Psoas muscle (tissue), 8 donors: ENCODE results near the gene CUEDC1. TPM values are rescaled to one million over a fixed set of nuclear protein-coding genes. Genes with fewer than 3 reads are reported as not detected.
A peak's percentile ranks its signal among the peaks of the same experiment; 100 is the strongest.
"Not testable (repeated sequence)": the region's sequence is repeated elsewhere in the genome, so short reads cannot be mapped to it uniquely, and the experiment has no call there.

Experiments used
- ATAC-seq, 4 donors: fragments of 200-7000 bp; cut with Tn5 transposase; one replicate each; pipeline ENCODE4 v1.9.1; 2020; ENCODE audit warnings: moderate library complexity in 3 of 4, mild to moderate bottlenecking in 2 of 4
- DNase-seq, 2 donors: peaks; one replicate each; pipeline ENCODE4 v3.0.0-alpha.2; 2020
- H3K27ac ChIP-seq: fragments of 200-600 bp; one replicate; pipeline ENCODE4 v1.8.0; 2022
- H3K27me3 ChIP-seq, 3 donors: fragments of 200-600 bp in 1 of 3; one replicate each; pipeline versions ENCODE4 v1.6.1 to v1.8.0; 2013 to 2022; ENCODE audit warnings: low read length in 2 of 3, mild to moderate bottlenecking in 2 of 3, moderate library complexity in 1 of 3; ENCODE audit not compliant: insufficient read depth in 3 of 3
- H3K36me3 ChIP-seq, 2 donors: fragments of 200-600 bp in 1 of 2; one replicate each; pipeline versions ENCODE4 v1.6.1 to v1.8.0; 2013 to 2022; ENCODE audit warnings: low read depth in 1 of 2, mild to moderate bottlenecking in 1 of 2, moderate library complexity in 1 of 2; ENCODE audit not compliant: insufficient read depth in 1 of 2
- H3K4me1 ChIP-seq: fragments of 200-600 bp; one replicate; pipeline ENCODE4 v1.8.0; 2022
- H3K4me3 ChIP-seq: fragments of 200-600 bp; one replicate; pipeline ENCODE4 v1.8.0; 2022; ENCODE audit warnings: mild to moderate bottlenecking
- H3K9me3 ChIP-seq: fragments of 200-600 bp; one replicate; pipeline ENCODE4 v1.8.0; 2022
- WGBS, 3 donors: extraction: QIAGEN DNeasy Blood & Tissue Kit; methylation state at CpG; one replicate each; pipeline versions ENCODE4 v1.1.6 to v1.1.7; 2013; 5-methylcytosine and 5-hydroxymethylcytosine counted together
- intact Hi-C, 2 donors: fragments of 100-400 bp; cut with DNase I; formaldehyde crosslinking; loops; one replicate each; pipeline versions ENCODE4 v1.11.0 to v1.14.2; 2022
- polyA plus RNA-seq, 3 donors: library from polyadenylated mRNA; stranded (reverse); fragments of 200-250 nt; gene quantifications; one replicate each; pipeline ENCODE4 v1.2.3, GENCODE V29; 2013
- total RNA-seq, 4 donors: library from RNA; stranded (reverse); fragmentation: NEBNext Ultra II Directional in 2 of 4; extraction: Animal tissue kit (Norgen Biotek cat#: 25700) in 2 of 4; gene quantifications; one replicate each; pipeline versions ENCODE4 v1.2.1 to v1.2.4, GENCODE V29; 2021 to 2023
- TF ChIP-seq, protein P1 (sequence below): fragments of 200-600 bp; IDR thresholded peaks from one replicate; pipeline ENCODE4 v1.8.0; 2022; ENCODE audit warnings: antibody characterized with exemption
- donor health status: healthy with polysubstance abuse.
- donor health status: DM: no; HTN: no; CAD: no; lungs with moderate emphysema.
- donor health status: Bipolar disorder and iron deficiency.
- donor health status: healthy.
- donor health status: DM: yes; HTN: yes; CAD: no.
- donor health status: DM: no; HTN: no; CAD: no.
- donor health status: DM: no; HTN: no; CAD: no.
- donor health status: DM: yes; HTN: yes; CAD: no.

Gene CUEDC1
- total and polyA plus RNA-seq, 7 donors = 28.0 to 67.2 (median 46.4) TPM

DNA sequence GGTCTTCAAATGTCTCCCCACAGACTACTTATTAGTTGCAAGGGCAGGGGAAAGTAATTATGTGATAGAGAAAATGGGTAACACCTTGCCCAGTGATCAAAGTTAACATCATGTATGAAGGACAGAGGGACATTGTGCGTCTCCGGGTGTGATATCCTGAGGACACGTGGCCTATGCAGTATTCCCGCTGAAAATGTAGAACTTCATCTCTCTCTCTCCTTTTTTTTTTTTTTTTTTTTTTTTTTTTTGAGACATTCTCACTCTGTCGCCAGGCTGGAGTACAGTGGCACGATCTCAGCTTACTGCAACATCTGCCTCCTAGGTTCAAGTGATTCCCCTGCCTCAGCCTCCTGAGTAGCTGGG is 7.9 kb upstream of the CUEDC1 start:
- no peaks in the 10 kb centered on the region for H3K27me3 ChIP-seq
- intact Hi-C loops = no loop called here
- TF ChIP-seq, protein P1, sequence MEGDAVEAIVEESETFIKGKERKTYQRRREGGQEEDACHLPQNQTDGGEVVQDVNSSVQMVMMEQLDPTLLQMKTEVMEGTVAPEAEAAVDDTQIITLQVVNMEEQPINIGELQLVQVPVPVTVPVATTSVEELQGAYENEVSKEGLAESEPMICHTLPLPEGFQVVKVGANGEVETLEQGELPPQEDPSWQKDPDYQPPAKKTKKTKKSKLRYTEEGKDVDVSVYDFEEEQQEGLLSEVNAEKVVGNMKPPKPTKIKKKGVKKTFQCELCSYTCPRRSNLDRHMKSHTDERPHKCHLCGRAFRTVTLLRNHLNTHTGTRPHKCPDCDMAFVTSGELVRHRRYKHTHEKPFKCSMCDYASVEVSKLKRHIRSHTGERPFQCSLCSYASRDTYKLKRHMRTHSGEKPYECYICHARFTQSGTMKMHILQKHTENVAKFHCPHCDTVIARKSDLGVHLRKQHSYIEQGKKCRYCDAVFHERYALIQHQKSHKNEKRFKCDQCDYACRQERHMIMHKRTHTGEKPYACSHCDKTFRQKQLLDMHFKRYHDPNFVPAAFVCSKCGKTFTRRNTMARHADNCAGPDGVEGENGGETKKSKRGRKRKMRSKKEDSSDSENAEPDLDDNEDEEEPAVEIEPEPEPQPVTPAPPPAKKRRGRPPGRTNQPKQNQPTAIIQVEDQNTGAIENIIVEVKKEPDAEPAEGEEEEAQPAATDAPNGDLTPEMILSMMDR = no peak
- H3K4me3 ChIP-seq = no peak overlapping the region
- H3K4me1 ChIP-seq = peaks cover 10% of the 10 kb centered on the region
- H3K36me3 ChIP-seq = no peaks in the 10 kb centered on the region
- no peak for DNase-seq
- no peak overlapping the region for H3K27ac ChIP-seq
- ATAC-seq = no peak
- WGBS, 3 donors = 88 to 95% (median 92%) methylated on average over 6 of the region's 6 CpGs
- H3K9me3 ChIP-seq = no peaks in the 10 kb centered on the region

DNA sequence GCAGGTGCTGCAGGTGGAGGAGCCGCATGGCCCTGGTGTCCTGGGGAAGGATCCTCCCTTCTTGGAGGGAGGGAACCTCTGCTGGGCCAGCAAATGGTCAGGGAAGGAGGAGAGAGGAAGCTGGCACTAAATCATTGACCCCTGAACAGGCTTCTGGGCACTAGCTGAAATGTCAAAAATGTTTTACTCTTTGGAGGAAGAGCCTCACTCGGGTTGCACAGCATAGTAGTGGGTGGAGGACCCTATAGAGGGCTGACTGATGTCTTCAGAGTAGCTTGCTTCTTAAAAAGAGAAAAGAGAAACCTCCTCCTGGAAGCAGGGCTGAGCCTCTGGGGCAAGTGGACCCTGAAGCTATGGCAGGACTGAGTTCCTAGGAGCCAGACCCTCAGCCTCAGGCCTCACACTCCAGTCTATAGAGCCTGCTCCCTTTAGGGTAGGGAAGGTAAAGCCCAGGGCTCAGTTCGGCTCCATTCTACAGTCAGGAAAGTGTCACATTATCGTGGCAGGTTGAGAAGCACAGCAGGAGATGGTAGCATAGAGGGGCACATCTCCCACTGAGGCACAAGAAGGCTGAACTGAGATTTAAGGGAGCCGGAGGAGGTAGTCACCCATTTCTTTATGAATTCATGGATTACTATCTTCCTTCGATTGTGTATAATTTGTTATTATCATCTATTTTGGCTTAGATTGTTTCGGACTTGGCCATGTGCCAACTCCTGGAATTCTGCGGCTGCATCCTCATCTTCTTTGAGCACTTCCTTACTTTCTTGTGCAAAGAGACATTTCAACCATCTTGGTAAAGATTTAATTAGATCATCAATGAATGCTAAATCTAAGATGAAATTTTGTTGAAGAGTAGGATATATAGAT is 7.3 kb upstream of the CUEDC1 start:
- no peak overlapping the region for H3K27ac ChIP-seq
- no peaks in the 10 kb centered on the region for H3K36me3 ChIP-seq
- H3K27me3 ChIP-seq = no peaks in the 10 kb centered on the region
- no peak for ATAC-seq
- TF ChIP-seq, protein P1 = no peak
- peaks cover 10% of the 10 kb centered on the region for H3K4me1 ChIP-seq
- DNase-seq = peak in 1 of 2 donors; percentile 39
- H3K9me3 ChIP-seq = no peaks in the 10 kb centered on the region
- 67 to 72% (median 67%) methylated on average over 8 of the region's 8 CpGs for WGBS, 3 donors
- intact Hi-C loops = no loop called here
- H3K4me3 ChIP-seq = no peak overlapping the region

DNA sequence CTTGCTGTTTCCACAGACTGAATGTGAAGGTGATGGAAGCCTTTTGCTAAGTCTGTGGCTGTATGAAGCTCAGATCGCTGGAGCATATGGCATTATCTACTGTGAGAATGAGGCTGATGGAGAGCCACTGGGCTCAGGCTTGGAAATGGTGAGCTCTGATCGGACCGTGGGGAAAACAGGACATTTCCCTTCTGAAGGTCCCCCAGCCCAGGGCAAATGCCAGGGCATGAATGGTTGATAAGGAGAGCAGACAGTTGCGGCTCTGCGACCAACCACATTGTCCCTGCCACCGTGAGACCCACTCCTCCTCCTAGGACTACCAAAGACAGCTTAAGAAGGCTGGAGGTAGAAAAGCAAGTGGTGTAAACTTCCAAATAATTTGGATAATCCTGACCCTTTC is 4.7 kb upstream of the CUEDC1 start:
- no peak for ATAC-seq
- TF ChIP-seq, protein P1 = no peak
- peaks cover 18% of the 10 kb centered on the region for H3K4me1 ChIP-seq
- peak in 1 of 2 donors; percentile 5 for DNase-seq
- no peaks in the 10 kb centered on the region for H3K27me3 ChIP-seq
- H3K27ac ChIP-seq = no peak overlapping the region
- 91 to 95% (median 93%) methylated on average over 6 of the region's 6 CpGs for WGBS, 3 donors
- H3K36me3 ChIP-seq = no peaks in the 10 kb centered on the region
- intact Hi-C loops = no loop called here
- H3K9me3 ChIP-seq = no peaks in the 10 kb centered on the region
- no peak overlapping the region for H3K4me3 ChIP-seq

DNA sequence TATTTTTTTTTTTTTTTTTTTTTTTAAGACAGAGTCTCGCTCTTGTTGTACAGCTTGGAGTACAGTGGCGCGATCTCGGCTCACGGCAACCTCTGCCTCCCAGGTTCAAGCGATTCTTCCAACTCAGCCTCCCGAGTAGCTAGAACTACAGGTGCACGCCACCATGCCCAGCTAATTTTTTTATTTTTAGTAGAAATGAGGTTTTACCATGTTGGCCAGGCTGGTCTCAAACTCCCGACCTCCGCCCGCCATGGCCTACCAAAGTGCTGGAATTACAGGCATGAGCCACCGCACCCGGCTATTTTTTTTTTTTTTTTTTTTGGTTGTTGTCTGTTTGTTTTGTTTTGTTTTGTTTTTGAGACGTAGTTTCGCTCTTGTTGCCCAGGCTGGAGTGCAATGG is 3.2 kb upstream of the CUEDC1 start:
- peaks cover 29% of the 10 kb centered on the region for H3K4me1 ChIP-seq
- intact Hi-C loops, H3K9me3 ChIP-seq, H3K27me3 ChIP-seq, H3K4me3 ChIP-seq, H3K36me3 ChIP-seq, ATAC-seq, H3K27ac ChIP-seq: not testable (repeated sequence)
- peak in 1 of 2 donors; percentile 7 for DNase-seq
- 96 to 98% (median 98%) methylated on average over 13 to 15 of the region's 15 CpGs for whole genome bisulfite sequencing, 3 donors

DNA sequence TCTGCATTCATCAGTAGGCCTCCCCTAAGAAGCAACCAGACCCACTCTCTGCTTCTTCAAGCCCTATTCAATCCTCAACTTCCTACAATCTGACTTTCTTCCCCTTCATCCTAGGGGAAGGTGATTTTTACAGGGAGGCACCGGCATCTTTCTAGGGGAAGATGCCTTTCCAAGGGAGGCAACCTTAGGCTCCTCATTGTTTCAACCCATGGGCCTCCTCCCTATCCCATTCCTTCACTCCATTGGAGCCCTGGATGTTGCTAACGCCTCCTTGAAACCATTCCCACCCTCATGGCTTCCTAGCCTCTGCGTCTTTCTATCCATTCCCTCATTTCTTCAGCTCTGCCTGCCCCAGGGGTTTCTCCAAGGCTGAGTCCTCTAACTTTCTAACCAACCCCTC is 2.7 kb upstream of the CUEDC1 start:
- TF ChIP-seq, protein P1 = no peak
- intact Hi-C loops = no loop called here
- Histone ChIP-seq H3K9me3 (no peaks in the 10 kb centered on the region), H3K27me3 (no peaks in the 10 kb centered on the region), H3K27ac (no peak overlapping the region), H3K4me3 (no peak overlapping the region), H3K4me1 (peaks cover 32% of the 10 kb centered on the region), H3K36me3 (no peaks in the 10 kb centered on the region)
- DNase-seq (no peak), ATAC-seq (no peak)
- WGBS, 3 donors = 86 to 93% (median 87%) methylated on average over 3 of the region's 3 CpGs
